ENCODE data around the gene ZNF860.

Gene ZNF860

DNA sequence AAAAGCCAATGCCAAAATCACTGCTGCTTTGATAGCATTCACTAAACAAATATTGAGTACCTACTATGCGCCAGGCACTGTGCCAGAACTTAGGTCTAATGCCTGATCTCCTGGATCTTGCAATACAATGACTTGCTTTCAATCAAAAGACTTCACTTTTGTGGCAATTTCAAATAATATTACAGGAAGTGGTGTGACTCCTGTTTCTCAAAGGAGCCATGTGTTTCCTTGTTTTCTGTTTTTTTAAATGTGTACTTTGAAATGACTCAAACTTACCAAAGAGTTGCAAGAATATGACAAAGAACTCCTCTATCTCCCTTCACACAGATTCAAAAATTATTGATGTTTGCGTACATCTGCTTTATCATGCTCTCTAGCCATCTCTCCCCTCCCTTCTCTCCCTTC lies 18.7 kb upstream of the ZNF860 start:
- peaks cover 39% of the 10 kb centered on the region for H3K4me1 ChIP-seq (ENCODE audit: insufficient read depth, low read length)
- H3K36me3 ChIP-seq (ENCODE audit: insufficient read depth, low read depth, low read length), result no peaks in the 10 kb centered on the region
- H3K9ac ChIP-seq (ENCODE audit: low read depth, low read length), result no peak overlapping the region
- no peaks in the 10 kb centered on the region for H3K9me3 ChIP-seq (ENCODE audit: insufficient read depth, low read depth, low read length)
- H3K4me3 ChIP-seq (ENCODE audit: low read length), result no peak overlapping the region
- no peaks in the 10 kb centered on the region for H3K27me3 ChIP-seq (ENCODE audit: insufficient read depth, low read length)
- H3K27ac ChIP-seq (ENCODE audit: low read length), result no peak overlapping the region

DNA sequence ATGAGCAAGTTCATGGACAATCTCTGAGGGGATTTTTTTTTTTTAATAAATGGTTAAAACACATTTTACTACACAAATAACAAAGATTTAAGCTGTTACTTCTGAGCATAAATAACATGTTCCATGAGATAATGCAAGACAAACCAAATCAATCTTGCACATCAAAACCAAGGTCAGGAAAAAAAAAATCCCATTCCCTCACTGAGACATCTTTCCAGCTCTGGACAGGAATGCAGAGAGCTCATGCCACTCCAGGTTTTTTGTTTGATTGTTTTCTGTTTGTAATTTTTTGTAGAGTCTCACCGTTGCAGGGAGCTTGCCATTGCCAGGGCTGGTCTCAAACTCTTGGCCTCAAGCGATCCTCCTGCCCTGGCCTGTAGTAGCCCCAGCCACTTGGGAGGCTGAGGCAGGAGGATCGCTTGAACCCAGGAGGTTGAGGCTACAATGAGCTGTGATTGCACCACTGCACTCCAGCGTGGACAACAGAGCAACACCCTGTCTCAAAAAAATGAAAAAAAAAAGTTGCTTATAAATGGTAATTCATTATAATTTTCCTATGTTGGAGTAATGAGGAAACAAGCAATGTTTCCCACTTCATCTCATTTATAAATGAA lies 14.5 kb upstream of the ZNF860 start:
- no peak overlapping the region for H3K4me3 ChIP-seq (ENCODE audit: low read length)
- no peak overlapping the region for H3K27ac ChIP-seq (ENCODE audit: low read length)
- no peak overlapping the region for H3K9ac ChIP-seq (ENCODE audit: low read depth, low read length)
- H3K9me3 ChIP-seq (ENCODE audit: insufficient read depth, low read depth, low read length), result no peaks in the 10 kb centered on the region
- H3K36me3 ChIP-seq (ENCODE audit: insufficient read depth, low read depth, low read length), result no peaks in the 10 kb centered on the region
- H3K27me3 ChIP-seq (ENCODE audit: insufficient read depth, low read length), result no peaks in the 10 kb centered on the region
- peaks cover 26% of the 10 kb centered on the region for H3K4me1 ChIP-seq (ENCODE audit: insufficient read depth, low read length)

DNA sequence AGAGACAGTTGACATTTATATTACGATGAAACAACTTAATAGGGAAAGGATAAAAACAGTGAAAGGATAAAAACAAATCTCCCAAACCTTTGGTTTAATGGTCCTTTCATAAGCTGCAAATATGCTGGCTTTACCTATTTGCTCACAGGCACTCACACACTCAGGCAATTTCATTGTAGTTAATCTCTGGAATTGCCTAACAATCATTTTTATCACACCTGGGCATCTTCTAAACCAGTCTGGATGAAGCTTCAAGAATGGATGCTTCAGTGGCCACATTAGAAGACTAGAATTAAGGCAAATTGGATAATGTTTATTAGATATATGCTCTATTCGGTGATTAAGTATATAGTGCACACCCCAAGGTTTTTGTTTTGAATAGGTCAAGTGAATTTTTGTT lies 14.0 kb upstream of the ZNF860 start:
- Histone ChIP-seq H3K27ac (ENCODE audit: low read length) (no peak overlapping the region), H3K36me3 (ENCODE audit: insufficient read depth, low read depth, low read length) (no peaks in the 10 kb centered on the region), H3K4me3 (ENCODE audit: low read length) (no peak overlapping the region), H3K9ac (ENCODE audit: low read depth, low read length) (no peak overlapping the region), H3K27me3 (ENCODE audit: insufficient read depth, low read length) (no peaks in the 10 kb centered on the region), H3K9me3 (ENCODE audit: insufficient read depth, low read depth, low read length) (no peaks in the 10 kb centered on the region), H3K4me1 (ENCODE audit: insufficient read depth, low read length) (peaks cover 26% of the 10 kb centered on the region)

DNA sequence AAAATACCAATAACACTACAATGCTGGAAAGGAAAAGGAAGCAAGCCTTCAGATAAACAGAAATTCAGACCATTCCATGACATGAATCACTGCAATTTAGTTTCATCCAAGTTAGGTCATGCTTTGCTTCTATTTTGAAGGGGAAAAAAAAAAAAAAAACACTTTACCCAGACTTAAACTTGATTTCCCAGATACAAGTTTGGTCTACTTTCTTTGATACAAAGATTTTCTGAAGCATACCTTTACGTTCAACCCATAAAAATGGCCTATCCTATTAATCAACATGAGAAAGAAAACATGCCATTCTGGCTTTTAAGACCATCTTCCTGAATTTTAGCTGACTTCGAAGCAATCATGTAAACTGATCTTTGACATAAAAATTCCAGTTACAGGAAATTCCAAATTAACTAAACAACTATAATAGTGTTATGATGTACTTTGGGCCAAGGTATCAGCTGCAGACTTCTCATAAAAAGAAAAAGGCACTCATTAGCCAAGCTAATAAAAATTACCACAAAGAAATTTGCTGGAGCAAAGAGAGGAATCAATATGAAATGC lies 13.1 kb upstream of the ZNF860 start:
- Histone ChIP-seq H3K4me1 (ENCODE audit: insufficient read depth, low read length) (peaks cover 23% of the 10 kb centered on the region), H3K9me3 (ENCODE audit: insufficient read depth, low read depth, low read length) (no peaks in the 10 kb centered on the region), H3K27me3 (ENCODE audit: insufficient read depth, low read length) (no peaks in the 10 kb centered on the region), H3K27ac (ENCODE audit: low read length) (no peak overlapping the region), H3K4me3 (ENCODE audit: low read length) (no peak overlapping the region), H3K9ac (ENCODE audit: low read depth, low read length) (peak overlapping the region; percentile 14; the same call in 1 of the 2 replicates), H3K36me3 (ENCODE audit: insufficient read depth, low read depth, low read length) (no peaks in the 10 kb centered on the region)

DNA sequence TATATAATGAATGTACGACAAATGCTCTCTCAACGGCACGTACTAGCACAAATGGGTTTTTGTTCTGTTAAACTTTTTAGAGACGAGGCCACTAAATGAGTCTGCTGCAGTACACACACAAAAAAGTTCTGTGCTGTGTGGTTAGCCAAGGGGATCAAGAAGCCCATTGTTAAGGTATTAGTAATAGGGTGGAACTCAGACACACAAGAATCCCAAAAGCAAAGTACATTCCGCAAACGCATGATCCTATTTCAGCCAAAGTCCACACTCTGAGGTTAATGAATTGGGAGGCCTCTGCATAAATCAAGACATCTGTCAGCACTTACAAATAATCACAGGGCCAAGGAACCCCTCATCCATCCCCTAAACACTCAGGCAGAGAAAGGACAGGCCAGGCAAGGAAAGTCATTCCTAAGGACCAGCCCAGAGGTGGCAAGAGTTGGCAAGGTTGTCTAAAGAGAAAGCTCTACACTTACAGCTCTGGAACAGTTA lies 12.6 kb upstream of the ZNF860 start:
- no peak overlapping the region for H3K27ac ChIP-seq (ENCODE audit: low read length)
- no peak overlapping the region for H3K4me3 ChIP-seq (ENCODE audit: low read length)
- peak overlapping the region; percentile 14; the same call in 1 of the 2 replicates for H3K9ac ChIP-seq (ENCODE audit: low read depth, low read length)
- no peaks in the 10 kb centered on the region for H3K9me3 ChIP-seq (ENCODE audit: insufficient read depth, low read depth, low read length)
- H3K4me1 ChIP-seq (ENCODE audit: insufficient read depth, low read length), result peaks cover 23% of the 10 kb centered on the region
- no peaks in the 10 kb centered on the region for H3K36me3 ChIP-seq (ENCODE audit: insufficient read depth, low read depth, low read length)
- no peaks in the 10 kb centered on the region for H3K27me3 ChIP-seq (ENCODE audit: insufficient read depth, low read length)

DNA sequence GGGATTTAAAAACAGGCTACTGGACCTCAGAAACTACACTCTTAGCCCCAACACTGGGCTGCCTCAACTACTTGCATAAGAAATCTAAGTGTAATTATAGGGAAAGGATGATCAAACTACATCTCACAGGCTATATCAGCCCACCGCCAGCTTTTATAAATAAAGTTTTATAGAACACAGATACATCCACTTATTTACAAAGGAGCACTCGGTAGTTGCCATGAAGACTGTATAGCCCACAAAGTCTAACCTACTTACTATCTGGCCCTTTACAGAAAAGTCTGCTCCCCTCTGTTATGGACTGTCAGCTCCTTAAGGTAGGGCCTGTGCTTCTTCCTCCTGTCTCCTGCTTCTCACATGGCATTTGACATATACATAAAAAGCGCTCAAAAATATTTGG lies 9.9 kb upstream of the ZNF860 start:
- Histone ChIP-seq H3K36me3 (ENCODE audit: insufficient read depth, low read depth, low read length) (no peaks in the 10 kb centered on the region), H3K9ac (ENCODE audit: low read depth, low read length) (no peak overlapping the region), H3K4me3 (ENCODE audit: low read length) (no peak overlapping the region), H3K4me1 (ENCODE audit: insufficient read depth, low read length) (peaks cover 23% of the 10 kb centered on the region), H3K9me3 (ENCODE audit: insufficient read depth, low read depth, low read length) (no peaks in the 10 kb centered on the region), H3K27me3 (ENCODE audit: insufficient read depth, low read length) (no peaks in the 10 kb centered on the region), H3K27ac (ENCODE audit: low read length) (no peak overlapping the region)

DNA sequence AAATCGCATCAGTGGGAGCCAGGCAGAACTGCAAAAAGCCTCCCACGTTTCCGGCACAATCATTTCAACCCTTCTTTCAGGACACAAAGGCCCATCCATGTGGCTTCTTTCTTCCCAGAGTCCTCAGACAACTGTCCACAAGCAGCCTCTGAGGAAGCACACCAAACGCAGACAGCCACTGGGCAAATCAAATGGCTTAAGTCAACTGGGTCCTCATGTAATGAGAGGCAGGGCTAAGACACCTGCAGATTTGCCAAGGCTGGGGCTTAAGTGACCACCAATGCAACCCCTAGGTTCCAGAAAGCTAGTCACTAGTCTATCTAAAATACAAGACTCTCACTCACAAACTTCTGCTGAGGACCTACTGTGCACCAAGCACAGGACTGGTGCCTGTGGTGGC lies 8.5 kb upstream of the ZNF860 start:
- peaks cover 22% of the 10 kb centered on the region for H3K4me1 ChIP-seq (ENCODE audit: insufficient read depth, low read length)
- H3K4me3 ChIP-seq (ENCODE audit: low read length), result no peak overlapping the region
- H3K9ac ChIP-seq (ENCODE audit: low read depth, low read length), result no peak overlapping the region
- H3K27me3 ChIP-seq (ENCODE audit: insufficient read depth, low read length), result no peaks in the 10 kb centered on the region
- H3K27ac ChIP-seq (ENCODE audit: low read length), result no peak overlapping the region
- no peaks in the 10 kb centered on the region for H3K9me3 ChIP-seq (ENCODE audit: insufficient read depth, low read depth, low read length)
- H3K36me3 ChIP-seq (ENCODE audit: insufficient read depth, low read depth, low read length), result peaks cover 4% of the 10 kb centered on the region; the same call in 1 of the 2 replicates

DNA sequence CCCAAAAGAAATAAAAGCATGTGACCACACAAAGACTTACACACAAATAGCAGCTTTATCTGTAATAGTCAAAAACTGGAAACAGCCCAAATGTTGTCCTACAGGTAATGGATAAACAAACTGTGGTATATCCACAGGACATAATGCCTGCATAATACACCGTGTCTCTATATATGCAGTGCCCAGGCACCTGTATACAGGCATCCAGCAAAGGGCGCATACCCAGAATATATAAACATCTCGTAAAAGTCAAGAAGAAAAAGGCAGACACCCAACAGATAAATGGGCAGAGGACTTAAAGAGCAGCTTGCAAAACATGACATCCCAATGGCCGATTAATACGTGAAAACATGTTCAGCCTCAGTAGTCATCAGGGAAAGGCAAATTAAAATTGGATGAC lies 7.7 kb upstream of the ZNF860 start:
- Histone ChIP-seq H3K27ac (ENCODE audit: low read length) (no peak overlapping the region), H3K36me3 (ENCODE audit: insufficient read depth, low read depth, low read length) (peaks cover 8% of the 10 kb centered on the region; the same call in 1 of the 2 replicates), H3K9ac (ENCODE audit: low read depth, low read length) (no peak overlapping the region)

DNA sequence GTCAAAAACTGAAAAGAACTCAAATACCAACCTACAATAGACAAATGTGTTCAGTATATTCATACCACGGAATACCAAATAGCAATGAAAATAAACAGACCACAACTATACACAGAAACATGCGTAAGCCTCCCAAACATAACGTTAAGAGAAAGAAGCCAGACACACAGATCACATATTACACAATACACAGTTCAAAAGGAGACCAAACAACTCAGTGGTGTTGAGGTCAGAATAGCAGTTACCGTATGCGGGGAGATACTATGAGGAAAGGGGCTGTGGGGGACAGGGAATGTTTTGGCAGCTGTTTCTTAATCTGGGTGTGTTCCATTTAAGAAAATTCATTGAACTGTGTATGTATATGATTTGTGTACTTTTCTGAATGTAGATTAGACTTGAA lies 7.1 kb upstream of the ZNF860 start:
- Histone ChIP-seq H3K4me1 (ENCODE audit: insufficient read depth, low read length) (peaks cover 13% of the 10 kb centered on the region), H3K27ac (ENCODE audit: low read length) (no peak overlapping the region), H3K9ac (ENCODE audit: low read depth, low read length) (no peak overlapping the region), H3K27me3 (ENCODE audit: insufficient read depth, low read length) (peaks cover 2% of the 10 kb centered on the region; the same call in 1 of the 2 replicates), H3K36me3 (ENCODE audit: insufficient read depth, low read depth, low read length) (peaks cover 8% of the 10 kb centered on the region; the same call in 1 of the 2 replicates), H3K9me3 (ENCODE audit: insufficient read depth, low read depth, low read length) (no peaks in the 10 kb centered on the region), H3K4me3 (ENCODE audit: low read length) (no peak overlapping the region)

More for the DNA sequence above, 7.7 kb upstream of the ZNF860 start:
- H3K4me3 ChIP-seq (ENCODE audit: low read length), result no peak overlapping the region
- no peaks in the 10 kb centered on the region for H3K9me3 ChIP-seq (ENCODE audit: insufficient read depth, low read depth, low read length)
- H3K4me1 ChIP-seq (ENCODE audit: insufficient read depth, low read length), result peaks cover 15% of the 10 kb centered on the region
- H3K27me3 ChIP-seq (ENCODE audit: insufficient read depth, low read length), result no peaks in the 10 kb centered on the region

DNA sequence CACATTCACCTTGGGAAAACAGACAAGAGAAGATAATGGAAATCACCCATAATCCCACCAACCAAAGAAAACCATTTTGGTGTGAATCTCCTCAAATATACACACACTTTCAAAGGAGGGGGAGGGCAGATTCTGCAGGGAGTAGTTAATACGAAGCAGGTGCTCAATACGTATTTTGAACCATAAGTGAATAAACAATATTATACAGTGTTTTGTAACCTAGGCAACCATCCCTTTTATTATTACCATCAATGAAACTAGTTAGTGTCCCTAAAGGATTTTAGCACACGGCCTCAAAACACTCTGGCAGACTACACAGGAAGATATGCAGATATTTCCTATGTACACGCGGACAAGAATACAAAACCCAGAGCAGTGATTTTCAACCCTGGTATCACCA lies 6.6 kb upstream of the ZNF860 start:
- no peak overlapping the region for H3K9ac ChIP-seq (ENCODE audit: low read depth, low read length)
- peaks cover 8% of the 10 kb centered on the region; the same call in 1 of the 2 replicates for H3K36me3 ChIP-seq (ENCODE audit: insufficient read depth, low read depth, low read length)
- no peak overlapping the region for H3K4me3 ChIP-seq (ENCODE audit: low read length)
- peaks cover 13% of the 10 kb centered on the region for H3K4me1 ChIP-seq (ENCODE audit: insufficient read depth, low read length)
- no peaks in the 10 kb centered on the region for H3K9me3 ChIP-seq (ENCODE audit: insufficient read depth, low read depth, low read length)
- peaks cover 4% of the 10 kb centered on the region; the same call in 1 of the 2 replicates for H3K27me3 ChIP-seq (ENCODE audit: insufficient read depth, low read length)
- no peak overlapping the region for H3K27ac ChIP-seq (ENCODE audit: low read length)

DNA sequence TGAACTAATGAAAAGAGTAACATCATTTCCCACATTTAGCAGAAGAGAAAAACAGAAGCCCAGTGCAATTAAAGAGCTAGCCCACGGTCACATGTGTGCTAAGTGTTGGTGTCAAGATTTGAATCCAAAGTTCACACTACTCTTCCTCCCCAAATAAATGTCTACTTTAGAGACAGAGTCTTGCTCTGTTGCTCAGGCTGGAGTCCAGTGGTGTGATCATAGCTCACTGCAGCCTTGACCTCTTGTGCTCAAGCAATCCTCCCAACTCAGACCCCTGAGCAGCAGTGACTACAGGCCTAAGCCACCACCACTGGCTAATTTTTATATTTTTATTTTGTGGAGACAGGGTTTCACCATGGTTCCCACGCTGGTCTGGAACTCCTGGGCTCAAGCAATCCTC lies 5.2 kb upstream of the ZNF860 start:
- Histone ChIP-seq H3K4me1 (ENCODE audit: insufficient read depth, low read length) (peaks cover 6% of the 10 kb centered on the region), H3K27me3 (ENCODE audit: insufficient read depth, low read length) (peaks cover 4% of the 10 kb centered on the region; the same call in 1 of the 2 replicates), H3K27ac (ENCODE audit: low read length) (no peak overlapping the region), H3K36me3 (ENCODE audit: insufficient read depth, low read depth, low read length) (peaks cover 8% of the 10 kb centered on the region; the same call in 1 of the 2 replicates), H3K9me3 (ENCODE audit: insufficient read depth, low read depth, low read length) (no peaks in the 10 kb centered on the region), H3K4me3 (ENCODE audit: low read length) (no peak overlapping the region), H3K9ac (ENCODE audit: low read depth, low read length) (no peak overlapping the region)

DNA sequence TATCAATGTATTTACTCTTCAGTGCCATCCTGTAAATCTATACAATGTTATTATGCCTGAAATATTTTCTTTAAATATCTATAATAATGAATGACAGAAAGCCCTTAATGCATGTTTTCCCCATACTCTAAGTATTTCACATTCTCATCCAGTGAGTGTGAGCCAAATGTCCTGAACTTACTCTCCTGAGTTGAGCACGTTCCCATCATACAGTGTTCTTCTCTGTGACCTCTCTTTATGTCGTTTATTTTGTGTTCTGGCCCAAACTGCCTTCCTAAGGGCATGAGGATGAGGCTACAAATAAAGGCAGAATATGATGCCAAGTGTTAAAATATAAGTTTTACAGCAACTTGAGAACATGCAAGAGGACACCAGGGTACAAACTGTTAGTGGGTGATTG lies 3.8 kb upstream of the ZNF860 start:
- H3K4me1 ChIP-seq (ENCODE audit: insufficient read depth, low read length), result peaks cover 6% of the 10 kb centered on the region
- H3K27ac ChIP-seq (ENCODE audit: low read length), result no peak overlapping the region
- no peaks in the 10 kb centered on the region for H3K9me3 ChIP-seq (ENCODE audit: insufficient read depth, low read depth, low read length)
- H3K27me3 ChIP-seq (ENCODE audit: insufficient read depth, low read length), result peaks cover 18% of the 10 kb centered on the region
- peaks cover 8% of the 10 kb centered on the region; the same call in 1 of the 2 replicates for H3K36me3 ChIP-seq (ENCODE audit: insufficient read depth, low read depth, low read length)
- no peak overlapping the region for H3K9ac ChIP-seq (ENCODE audit: low read depth, low read length)
- no peak overlapping the region for H3K4me3 ChIP-seq (ENCODE audit: low read length)

Measured in iPS-20b (cell line).